NT2/D1 (cell line): ENCODE measurements around the gene MS4A10.

ENCODE experiments used
- DNase-seq: peaks from one replicate; pipeline ENCODE4 v3.0.0-alpha.2; 2011; ENCODE audit warnings: low read depth, low spot score
- H3K27me3 ChIP-seq: 2 replicates; pipeline ENCODE4 v1.6.0; 2011; ENCODE audit warnings: mild to moderate bottlenecking; ENCODE audit not compliant: insufficient read length, insufficient read depth
- H3K36me3 ChIP-seq: 2 replicates; pipeline ENCODE4 v1.6.1; 2011; ENCODE audit warnings: mild to moderate bottlenecking, low read length, mixed read lengths; ENCODE audit not compliant: insufficient read depth, insufficient read length
- H3K4me1 ChIP-seq: 2 replicates; pipeline ENCODE4 v1.5.1; 2011; ENCODE audit not compliant: insufficient read depth, insufficient read length
- H3K4me3 ChIP-seq: 2 replicates; pipeline ENCODE4 v1.5.1; 2011; ENCODE audit warnings: low read depth; ENCODE audit not compliant: insufficient read length
- H3K9ac ChIP-seq: 2 replicates; pipeline ENCODE4 v1.6.0; 2011; ENCODE audit warnings: low read depth; ENCODE audit not compliant: insufficient read length
- H3K9me3 ChIP-seq: 2 replicates; pipeline ENCODE4 v1.5.1; 2011; ENCODE audit warnings: mild to moderate bottlenecking, low read length; ENCODE audit not compliant: insufficient read depth
- SUZ12 ChIP-seq: IDR thresholded peaks from 2 replicates; pipeline ENCODE4 v1.6.1; 2011; ENCODE audit not compliant: insufficient read length, insufficient read depth; ENCODE audit errors: extremely low read depth
- YY1 ChIP-seq: IDR thresholded peaks from 2 replicates; pipeline ENCODE4 v1.6.1; 2011; ENCODE audit not compliant: insufficient read length, insufficient read depth
- ZNF274 ChIP-seq: IDR thresholded peaks from 2 replicates; pipeline ENCODE4 v1.6.1; 2011; ENCODE audit warnings: mild to moderate bottlenecking, low read depth, low read length

Gene MS4A10

GRCh38 chr11:60847281-60847680, 62.1 kb downstream of the MS4A10 start:
- Histone ChIP-seq H3K4me1 (peaks cover 11% of the 10 kb centered on the region), H3K27me3 (no peaks in the 10 kb centered on the region), H3K4me3 (no peak overlapping the region), H3K9ac (no peak overlapping the region), H3K9me3 (no peaks in the 10 kb centered on the region), H3K36me3 (peaks cover 88% of the 10 kb centered on the region)
- no peak for DNase-seq
- TF ChIP-seq ZNF274 (no peak), SUZ12 (no peak), YY1 (no peak)

- TF ChIP-seq ZNF274 (no peak), YY1 (no peak), SUZ12 (no peak)
- Histone ChIP-seq H3K4me3 (no peak overlapping the region), H3K9me3 (no peaks in the 10 kb centered on the region), H3K27me3 (no peaks in the 10 kb centered on the region), H3K4me1 (peaks cover 11% of the 10 kb centered on the region), H3K9ac (no peak overlapping the region), H3K36me3 (peaks cover 94% of the 10 kb centered on the region)
- no peak for DNase-seq
Observed at GRCh38 chr11:60847896-60848295, 62.8 kb downstream of the MS4A10 start.

GRCh38 chr11:60848714-60849151, 63.6 kb downstream of the MS4A10 start:
- no peaks in the 10 kb centered on the region for H3K9me3 ChIP-seq
- H3K36me3 ChIP-seq: peaks cover 96% of the 10 kb centered on the region
- H3K27me3 ChIP-seq: no peaks in the 10 kb centered on the region
- H3K4me3 ChIP-seq: no peak overlapping the region
- no peak overlapping the region for H3K9ac ChIP-seq
- DNase-seq: no peak
- TF ChIP-seq SUZ12 (no peak), YY1 (no peak), ZNF274 (no peak)
- H3K4me1 ChIP-seq: peaks cover 7% of the 10 kb centered on the region

- DNase-seq: no peak
- H3K9me3 ChIP-seq: no peaks in the 10 kb centered on the region
- no peaks in the 10 kb centered on the region for H3K27me3 ChIP-seq
- H3K4me1 ChIP-seq: peaks cover 3% of the 10 kb centered on the region
- no peak overlapping the region for H3K4me3 ChIP-seq
- TF ChIP-seq SUZ12 (no peak), ZNF274 (no peak), YY1 (no peak)
- H3K36me3 ChIP-seq: peaks cover 85% of the 10 kb centered on the region
- no peak overlapping the region for H3K9ac ChIP-seq
Observed at GRCh38 chr11:60849641-60850520, 64.7 kb downstream of the MS4A10 start.
